ENCODE data around the gene UBB. TPM values are rescaled to one million over a fixed set of nuclear protein-coding genes. Genes with fewer than 3 reads are reported as not detected.

The UBB gene
- total RNA-seq, 4 donors from 2014 or later: 574 to 927 (median 633) TPM

DNA sequence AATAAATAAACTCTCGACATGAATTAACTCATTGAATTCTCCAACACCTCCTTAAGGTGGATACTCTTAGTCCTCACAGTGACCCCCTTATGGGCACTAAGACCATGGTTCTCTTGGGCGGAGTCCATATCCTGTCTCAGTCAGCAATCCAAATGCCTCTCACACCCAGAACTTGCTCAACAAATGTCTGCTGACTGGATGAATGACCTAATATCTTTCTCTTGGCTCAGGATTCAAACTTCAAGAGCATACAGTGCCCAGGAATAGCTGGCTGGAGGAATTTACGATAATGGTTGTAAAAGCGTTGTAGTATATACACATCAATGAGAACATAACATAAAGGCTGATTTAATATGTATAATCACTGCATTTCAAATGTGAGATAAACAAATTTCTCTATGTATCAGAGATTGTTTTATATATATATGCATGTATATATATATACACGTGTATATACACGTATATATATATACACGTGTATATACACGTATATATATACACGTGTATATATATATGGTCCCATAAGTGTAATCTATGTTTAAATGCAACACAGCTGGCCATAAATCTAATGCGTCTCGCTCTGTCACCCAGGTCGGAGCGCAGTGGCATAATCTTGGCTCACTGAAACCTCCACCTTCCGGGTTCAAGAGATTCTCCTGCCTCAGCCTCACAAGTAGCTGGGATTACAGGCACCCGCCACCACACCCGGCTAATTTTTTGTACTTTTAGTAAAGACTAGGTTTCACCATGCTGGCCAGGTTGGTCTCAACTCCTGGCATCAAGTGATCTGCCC lies 6.5 kb upstream of the UBB start:
- H3K9me3 ChIP-seq: no peaks in the 10 kb centered on the region
- no peak for DNase-seq
- H3K27me3 ChIP-seq: no peaks in the 10 kb centered on the region
- H3K36me3 ChIP-seq: no peaks in the 10 kb centered on the region
- no peak overlapping the region for H3K27ac ChIP-seq
- peaks cover 0 to 7% (median 0%) of the 10 kb centered on the region in 4 donors for H3K4me1 ChIP-seq
- TF ChIP-seq POLR2A (IDR thresholded peaks at IDR 0.05): no peak
- TF ChIP-seq, protein P1, sequence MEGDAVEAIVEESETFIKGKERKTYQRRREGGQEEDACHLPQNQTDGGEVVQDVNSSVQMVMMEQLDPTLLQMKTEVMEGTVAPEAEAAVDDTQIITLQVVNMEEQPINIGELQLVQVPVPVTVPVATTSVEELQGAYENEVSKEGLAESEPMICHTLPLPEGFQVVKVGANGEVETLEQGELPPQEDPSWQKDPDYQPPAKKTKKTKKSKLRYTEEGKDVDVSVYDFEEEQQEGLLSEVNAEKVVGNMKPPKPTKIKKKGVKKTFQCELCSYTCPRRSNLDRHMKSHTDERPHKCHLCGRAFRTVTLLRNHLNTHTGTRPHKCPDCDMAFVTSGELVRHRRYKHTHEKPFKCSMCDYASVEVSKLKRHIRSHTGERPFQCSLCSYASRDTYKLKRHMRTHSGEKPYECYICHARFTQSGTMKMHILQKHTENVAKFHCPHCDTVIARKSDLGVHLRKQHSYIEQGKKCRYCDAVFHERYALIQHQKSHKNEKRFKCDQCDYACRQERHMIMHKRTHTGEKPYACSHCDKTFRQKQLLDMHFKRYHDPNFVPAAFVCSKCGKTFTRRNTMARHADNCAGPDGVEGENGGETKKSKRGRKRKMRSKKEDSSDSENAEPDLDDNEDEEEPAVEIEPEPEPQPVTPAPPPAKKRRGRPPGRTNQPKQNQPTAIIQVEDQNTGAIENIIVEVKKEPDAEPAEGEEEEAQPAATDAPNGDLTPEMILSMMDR (IDR thresholded peaks at IDR 0.05): no peak
- no peak overlapping the region for H3K4me3 ChIP-seq

DNA sequence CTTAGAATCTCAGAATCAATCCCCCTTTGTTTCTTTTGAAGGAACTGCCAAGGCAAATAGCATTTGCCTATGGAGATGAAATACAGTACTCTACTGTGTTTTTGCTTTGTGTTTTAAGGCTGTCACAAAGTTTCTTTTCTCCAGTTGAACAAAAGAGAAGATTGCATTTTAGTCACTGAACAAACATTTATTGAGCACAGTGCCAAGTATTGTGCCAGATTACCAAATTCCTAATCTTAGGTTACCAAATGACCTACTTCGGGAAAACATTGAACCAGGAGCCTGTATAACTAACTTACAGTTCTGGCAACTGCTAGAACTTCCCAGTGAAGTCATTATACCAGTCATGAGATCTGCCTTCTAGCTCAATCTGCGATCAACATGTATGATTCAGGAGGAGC lies 3.0 kb upstream of the UBB start:
- Histone ChIP-seq H3K9me3 (no peaks in the 10 kb centered on the region), H3K4me3 (no peak overlapping the region), H3K36me3 (peaks cover 0 to 12% (median 0%) of the 10 kb centered on the region in 3 donors), H3K27ac (no peak overlapping the region), H3K27me3 (no peaks in the 10 kb centered on the region), H3K4me1 (peaks cover 0 to 20% (median 0%) of the 10 kb centered on the region in 4 donors)
- DNase-seq: no peak
- TF ChIP-seq, protein P1 (IDR thresholded peaks at IDR 0.05): no peak
- no peak for TF ChIP-seq POLR2A (IDR thresholded peaks at IDR 0.05)

DNA sequence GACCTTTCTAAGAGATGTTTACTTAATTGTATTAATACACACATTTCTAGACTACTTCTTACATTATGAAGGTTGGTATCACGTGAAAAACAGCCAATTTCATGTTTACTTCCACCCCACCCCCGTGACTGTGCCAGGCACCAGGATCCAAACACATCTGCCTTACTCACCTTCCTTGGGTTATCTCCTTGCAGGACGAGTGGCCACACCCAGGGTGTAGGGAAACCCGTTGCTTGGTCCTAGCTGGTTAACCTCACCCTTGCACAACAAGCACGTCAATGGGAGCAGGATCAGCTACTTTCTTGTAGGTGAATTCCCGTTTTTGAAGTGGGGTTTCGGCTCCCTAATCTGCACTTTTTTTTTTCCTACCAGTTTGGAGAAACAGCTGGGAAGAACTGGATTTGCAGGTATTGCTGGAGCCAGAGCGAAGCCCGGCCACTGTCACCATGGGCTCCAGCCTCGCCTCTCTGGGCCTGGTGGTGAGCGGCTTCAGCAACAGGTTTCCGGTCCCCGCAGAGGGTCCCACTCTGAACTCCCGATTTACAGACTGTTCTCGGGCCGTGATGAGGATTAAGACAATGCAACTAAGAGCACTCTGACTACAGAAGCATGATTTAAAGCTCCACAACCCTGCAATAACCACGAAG lies 2.1 kb upstream of the UBB start:
- H3K4me1 ChIP-seq: peaks cover 0 to 26% (median 0%) of the 10 kb centered on the region in 4 donors

DNA sequence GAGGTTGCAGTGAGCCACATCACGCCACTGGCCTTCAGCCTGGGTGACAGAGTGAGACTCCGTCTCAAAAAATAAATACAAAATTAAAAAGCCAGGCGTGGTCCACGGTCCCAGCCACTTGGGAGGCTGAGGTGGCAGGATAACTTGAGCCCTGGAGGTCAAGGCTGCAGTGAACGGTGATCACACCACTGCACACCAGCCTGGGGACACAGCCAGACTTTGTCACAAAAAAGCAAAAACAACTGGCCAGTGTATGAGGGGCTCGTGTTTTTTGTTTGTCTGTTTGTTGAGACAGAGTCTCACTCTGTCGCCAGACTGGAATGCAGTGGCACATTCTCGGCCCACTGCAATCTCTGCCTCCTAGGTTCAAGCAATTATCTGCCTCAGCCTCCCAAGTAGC lies 1.2 kb upstream of the UBB start:
- no peak for DNase-seq
- TF ChIP-seq, protein P1 (IDR thresholded peaks at IDR 0.05): no peak
- no peak for TF ChIP-seq POLR2A (IDR thresholded peaks at IDR 0.05)

More for the DNA sequence above, 2.1 kb upstream of the UBB start:
- DNase-seq: peak in 1 of 3 donors; percentile 62
- Histone ChIP-seq H3K27me3 (no peaks in the 10 kb centered on the region), H3K36me3 (peaks cover 0 to 17% (median 0%) of the 10 kb centered on the region in 3 donors), H3K9me3 (no peaks in the 10 kb centered on the region), H3K4me3 (no peak overlapping the region), H3K27ac (no peak overlapping the region)
- TF ChIP-seq, protein P1 (IDR thresholded peaks at IDR 0.05): no peak
- no peak for TF ChIP-seq POLR2A (IDR thresholded peaks at IDR 0.05)

DNA sequence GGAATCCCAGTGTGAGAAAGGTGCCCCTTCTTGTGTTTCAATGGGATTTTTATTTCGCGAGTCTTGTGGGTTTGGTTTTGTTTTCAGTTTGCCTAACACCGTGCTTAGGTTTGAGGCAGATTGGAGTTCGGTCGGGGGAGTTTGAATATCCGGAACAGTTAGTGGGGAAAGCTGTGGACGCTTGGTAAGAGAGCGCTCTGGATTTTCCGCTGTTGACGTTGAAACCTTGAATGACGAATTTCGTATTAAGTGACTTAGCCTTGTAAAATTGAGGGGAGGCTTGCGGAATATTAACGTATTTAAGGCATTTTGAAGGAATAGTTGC lies 567 bp downstream of the UBB start:
- H3K4me1 ChIP-seq: peaks cover 0 to 36% (median 0%) of the 10 kb centered on the region in 4 donors
- no peaks in the 10 kb centered on the region for H3K27me3 ChIP-seq
- no peak for DNase-seq
- peaks cover 0 to 17% (median 0%) of the 10 kb centered on the region in 3 donors for H3K36me3 ChIP-seq
- H3K4me3 ChIP-seq: peak overlapping the region; percentile 62 to 76 (median 67)
- H3K27ac ChIP-seq: peak overlapping the region; percentile 87 to 95 (median 92)
- H3K9me3 ChIP-seq: no peaks in the 10 kb centered on the region
- TF ChIP-seq, protein P1 (IDR thresholded peaks at IDR 0.05): no peak
- TF ChIP-seq POLR2A (IDR thresholded peaks at IDR 0.05): no peak

More for the DNA sequence above, 1.2 kb upstream of the UBB start:
- Histone ChIP-seq H3K9me3 (no peaks in the 10 kb centered on the region), H3K27ac (no peak overlapping the region), H3K27me3 (no peaks in the 10 kb centered on the region), H3K4me1 (peaks cover 0 to 31% (median 0%) of the 10 kb centered on the region in 4 donors), H3K4me3 (no peak overlapping the region), H3K36me3 (peaks cover 0 to 17% (median 0%) of the 10 kb centered on the region in 3 donors)
